ENCODE measurements around the gene BTD.
A peak's percentile ranks its signal among the peaks of the same experiment; 100 is the strongest.

BTD gene

GRCh38 chr3:15606434-15606891 lies 4.9 kb downstream of the BTD start:
- no peak for DNase-seq

- peak; percentile 9 to 39 (median 19) for DNase-seq
Measured at GRCh38 chr3:15610082-15610759, 8.7 kb downstream of the BTD start.

- peak in 1 of 3 donors; percentile 7 for DNase-seq
Measured at GRCh38 chr3:15611018-15611417, 9.5 kb downstream of the BTD start.

DNA sequence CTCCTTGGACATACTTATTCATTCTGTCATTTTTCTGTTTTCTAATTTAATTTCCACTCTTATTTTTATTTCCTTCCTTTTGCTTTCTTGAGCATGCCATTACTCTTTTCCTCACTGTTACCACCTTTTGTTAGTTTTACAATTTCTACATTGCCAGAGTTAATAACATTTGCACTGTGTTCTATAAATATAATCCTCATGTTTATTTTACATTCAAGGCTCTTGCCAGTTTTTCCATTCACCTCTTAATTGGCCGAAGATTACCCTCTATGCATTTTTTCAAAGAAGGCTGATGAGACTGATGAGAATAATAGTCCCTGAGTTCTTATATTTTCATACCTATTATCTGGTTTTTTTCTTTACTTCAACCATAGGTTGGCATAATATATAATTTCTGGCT lies 10.5 kb downstream of the BTD start:
- no peak for DNase-seq

- no peak for DNase-seq
Measured at GRCh38 chr3:15614958-15615357, 13.4 kb downstream of the BTD start.

- DNase-seq: no peak
Measured at GRCh38 chr3:15616053-15616452, 14.5 kb downstream of the BTD start.

- peak in 1 of 3 donors; percentile 12 for DNase-seq
Measured at GRCh38 chr3:15619659-15620464, 18.3 kb downstream of the BTD start.

- DNase-seq: no peak
Measured at GRCh38 chr3:15623535-15624440, 22.2 kb downstream of the BTD start.

GRCh38 chr3:15628967-15629366 lies 27.4 kb downstream of the BTD start:
- DNase-seq: no peak

- DNase-seq: peak; percentile 85 to 91 (median 90)
Measured at GRCh38 chr3:15629860-15630597, 28.5 kb downstream of the BTD start.

- DNase-seq: peak; percentile 85 to 91 (median 88)
Measured at GRCh38 chr3:15630646-15631350, 29.3 kb downstream of the BTD start.

- DNase-seq: peak in 2 of 3 donors; percentile 12 to 29
Measured at GRCh38 chr3:15631426-15632211, 30.1 kb downstream of the BTD start.

DNA sequence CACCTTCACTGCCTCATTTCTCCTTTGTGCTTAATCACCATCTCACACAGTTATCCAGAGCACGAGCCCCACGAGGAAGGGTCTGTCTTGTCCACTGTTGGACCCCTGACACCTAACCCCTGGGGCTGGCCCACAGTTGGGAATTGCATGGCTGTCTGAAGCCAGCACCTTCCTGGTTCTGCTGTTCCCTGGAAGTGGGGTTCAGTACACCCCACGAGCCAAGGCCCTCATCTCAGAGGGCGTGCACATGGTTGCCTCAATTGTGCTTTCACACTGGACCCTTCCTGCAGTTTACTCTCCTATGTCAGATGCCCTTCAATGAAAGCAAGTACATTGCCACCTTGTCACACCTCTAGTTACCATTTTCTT lies 30.7 kb downstream of the BTD start:
- no peak for DNase-seq

DNA sequence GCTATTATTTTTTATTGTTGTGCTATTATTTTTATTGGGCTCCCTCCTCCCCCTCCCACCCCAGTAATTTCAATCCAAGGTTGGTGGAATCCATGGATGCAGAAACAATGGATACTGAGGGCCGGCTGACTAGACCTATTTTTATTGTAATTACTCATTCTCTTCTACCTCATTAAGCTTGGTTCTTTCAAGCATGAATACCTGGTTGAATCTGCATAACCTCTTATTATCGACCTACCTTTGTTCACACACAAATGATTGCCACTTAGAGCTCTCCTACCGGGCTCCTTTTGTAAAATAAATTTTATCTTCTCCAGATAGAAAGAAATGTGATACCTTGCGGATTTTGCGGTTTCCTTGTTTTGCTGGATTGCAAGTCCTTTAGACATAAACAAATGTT lies 31.6 kb downstream of the BTD start:
- DNase-seq: no peak

- no peak for DNase-seq
Measured at GRCh38 chr3:15633766-15634598, 32.4 kb downstream of the BTD start.

DNA sequence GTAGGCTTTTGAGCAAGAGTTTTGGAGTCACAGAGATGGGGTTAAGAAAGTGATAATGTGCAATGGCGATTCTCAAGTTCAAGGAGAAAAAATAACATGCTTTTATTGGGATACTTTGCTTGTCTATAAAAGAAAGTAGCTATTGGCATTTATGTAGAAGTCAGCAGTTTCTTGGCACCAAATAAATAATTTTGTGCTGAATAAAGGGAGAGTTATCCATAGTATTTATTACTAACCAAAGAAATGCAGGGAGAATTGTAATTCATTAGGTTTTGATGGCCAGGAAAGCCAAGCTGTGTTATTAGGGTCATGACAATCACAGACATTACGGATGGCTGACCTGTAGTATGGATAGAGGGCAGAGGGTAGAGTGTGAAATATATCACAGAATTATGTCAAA lies 33.1 kb downstream of the BTD start:
- DNase-seq: no peak

DNA sequence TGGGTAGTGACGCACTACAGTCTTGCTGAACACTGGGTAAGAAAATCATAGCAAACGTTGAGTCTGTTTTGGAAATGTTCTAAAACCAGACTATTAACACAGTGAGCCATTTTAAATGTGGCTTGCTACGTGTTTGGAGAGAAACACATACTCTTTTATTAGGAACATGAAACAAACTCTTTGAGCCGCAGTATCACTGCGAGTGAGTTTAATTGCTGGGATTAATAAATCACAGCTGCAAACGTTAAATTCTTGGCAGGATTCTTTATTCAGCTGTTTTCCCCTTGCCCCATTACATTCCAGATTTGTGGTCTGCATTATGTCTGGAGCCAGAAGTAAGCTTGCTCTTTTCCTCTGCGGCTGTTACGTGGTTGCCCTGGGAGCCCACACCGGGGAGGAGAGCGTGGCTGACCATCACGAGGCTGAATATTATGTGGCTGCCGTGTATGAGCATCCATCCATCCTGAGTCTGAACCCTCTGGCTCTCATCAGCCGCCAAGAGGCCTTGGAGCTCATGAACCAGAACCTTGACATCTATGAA lies 33.6 kb downstream of the BTD start:
- DNase-seq: no peak

GRCh38 chr3:15636028-15636709 lies 34.6 kb downstream of the BTD start:
- DNase-seq: peak; percentile 82 to 91 (median 85)

Measured in suppressor macrophage treated with lipopolysaccharide for 1 hour (primary cell).